HEK293T (cell line): ENCODE measurements around the gene KPNA3.
A peak's percentile ranks its signal among the peaks of the same experiment; 100 is the strongest.

Experiments
- CTCF ChIA-PET: fragments of 350-600 bp; formaldehyde crosslinking; extraction: SDS; loops from one replicate; lab custom pipeline; 2021; ENCODE audit warnings: antibody characterized with exemption, inconsistent platforms; lab: Yijun Ruan, JAX
- POLR2A ChIA-PET: fragments of 350-600 bp; formaldehyde crosslinking; extraction: SDS; loops from one replicate; lab custom pipeline; 2020; ENCODE audit warnings: antibody characterized with exemption, inconsistent platforms; lab: Yijun Ruan, JAX
- DNase-seq: peaks from one replicate; pipeline ENCODE4 v3.0.0; 2012; ENCODE audit warnings: mixed read lengths; ENCODE audit errors: extremely low spot score
- ARNT ChIP-seq: fragments of 450-650 bp; IDR thresholded peaks from 2 replicates; pipeline ENCODE4 v1.6.1; 2017; ENCODE audit warnings: mild to moderate bottlenecking
- BHLHE40 ChIP-seq: fragments of 450-650 bp; IDR thresholded peaks from 2 replicates; pipeline ENCODE4 v1.6.1; 2016; ENCODE audit warnings: mild to moderate bottlenecking, moderate library complexity, borderline replicate concordance
- CTBP1 ChIP-seq: fragments of 450-650 bp; IDR thresholded peaks from 2 replicates; pipeline ENCODE4 v1.6.1; 2016; ENCODE audit warnings: borderline replicate concordance
- ELF4 ChIP-seq: fragments of 450-650 bp; IDR thresholded peaks from 2 replicates; pipeline ENCODE4 v1.6.1; 2017; ENCODE audit warnings: antibody characterized with exemption
- FOXA1 ChIP-seq: fragments of 450-650 bp; IDR thresholded peaks from 2 replicates; pipeline ENCODE4 v1.6.1; 2016; ENCODE audit warnings: mild to moderate bottlenecking
- FOXK2 ChIP-seq: fragments of 450-650 bp; IDR thresholded peaks from 2 replicates; pipeline ENCODE4 v1.6.1; 2016; ENCODE audit warnings: mild to moderate bottlenecking
- FOXM1 ChIP-seq: fragments of 450-650 bp; IDR thresholded peaks from 2 replicates; pipeline ENCODE4 v1.6.1; 2017; ENCODE audit warnings: mild to moderate bottlenecking, borderline replicate concordance
- HDGF ChIP-seq: fragments of 450-650 bp; IDR thresholded peaks from 2 replicates; pipeline ENCODE4 v1.6.1; 2017; ENCODE audit warnings: antibody characterized with exemption, borderline replicate concordance
- L3MBTL2 ChIP-seq: fragments of 450-650 bp; conservative IDR thresholded peaks from 2 replicates; pipeline ENCODE4 v1.6.1; 2016; ENCODE audit warnings: mild to moderate bottlenecking
- LEF1 ChIP-seq: fragments of 450-650 bp; IDR thresholded peaks from 2 replicates; pipeline ENCODE4 v1.6.1; 2017; ENCODE audit warnings: mild to moderate bottlenecking, borderline replicate concordance
- NFRKB ChIP-seq: fragments of 450-650 bp; IDR thresholded peaks from 2 replicates; pipeline ENCODE4 v1.6.1; 2016; ENCODE audit warnings: mild to moderate bottlenecking, moderate library complexity
- SP1 ChIP-seq: fragments of 450-650 bp; IDR thresholded peaks from 2 replicates; pipeline ENCODE4 v1.6.1; 2017
- SUZ12 ChIP-seq: fragments of 450-650 bp; IDR thresholded peaks from 2 replicates; pipeline ENCODE4 v1.6.1; 2016; ENCODE audit warnings: mild to moderate bottlenecking
- TARDBP ChIP-seq: fragments of 450-650 bp; IDR thresholded peaks from 2 replicates; pipeline ENCODE4 v1.6.1; 2016
- ZNF384 ChIP-seq: fragments of 450-650 bp; IDR thresholded peaks from 2 replicates; pipeline ENCODE4 v1.6.1; 2016
- TF ChIP-seq, protein P1 (sequence below): fragments of 450-650 bp; IDR thresholded peaks from 2 replicates; pipeline ENCODE4 v1.6.1; 2016

The KPNA3 gene

DNA sequence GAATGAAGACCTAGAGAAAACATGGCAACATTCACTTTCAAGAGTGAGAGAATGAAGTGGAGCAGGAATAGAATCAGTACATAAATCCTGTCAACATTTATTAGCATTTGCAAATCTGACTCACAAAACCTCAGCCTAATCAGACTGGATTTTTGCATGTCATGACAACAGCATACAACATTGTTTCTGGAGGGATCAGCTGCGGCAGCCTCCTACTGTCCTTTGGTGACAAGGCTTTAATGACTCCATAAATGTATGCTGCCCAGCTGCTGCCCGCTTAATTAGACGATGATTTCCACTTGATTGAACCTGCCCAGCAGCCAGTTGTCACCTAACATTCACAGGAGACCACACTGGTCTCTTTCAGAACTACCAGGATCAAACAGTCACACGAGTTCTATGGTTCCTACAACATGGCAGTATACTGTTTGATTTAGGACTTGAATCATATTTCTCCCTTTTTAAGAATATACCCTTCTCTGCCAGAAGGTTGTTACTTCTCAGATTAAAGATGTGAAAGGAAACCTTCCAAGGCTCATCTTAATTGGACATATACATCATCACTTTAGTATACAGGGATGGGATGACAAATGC lies 110.5 kb downstream of the KPNA3 start:
- TF ChIP-seq SUZ12 (no peak), FOXK2 (no peak)
- ChIA-PET POLR2A (no interaction called here), CTCF (no interaction called here)
- no peak for DNase-seq

DNA sequence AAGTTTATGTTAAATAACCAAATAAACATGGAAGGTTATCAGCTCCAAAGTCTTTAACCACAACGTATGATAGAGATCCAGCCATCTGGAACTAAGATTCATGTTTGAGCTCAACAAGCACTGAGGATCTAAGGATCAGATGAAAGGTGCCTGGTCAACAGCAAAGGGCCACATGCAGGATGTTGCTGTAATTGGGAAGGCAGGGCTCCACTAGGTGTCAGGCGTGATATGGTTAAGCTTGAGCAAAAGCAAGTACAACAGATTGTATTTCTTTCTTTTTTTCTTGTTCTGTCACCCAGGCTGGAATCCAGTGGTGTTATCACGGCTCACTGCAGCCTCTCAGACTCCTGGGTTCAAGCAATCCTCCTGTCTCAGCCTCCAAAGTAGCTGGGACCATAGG lies 113.2 kb downstream of the KPNA3 start:
- POLR2A ChIA-PET, result no interaction called here
- CTCF ChIA-PET, result no interaction called here
- TF ChIP-seq LEF1 (no peak), ARNT (no peak), NFRKB (no peak), ELF4 (no peak), FOXK2 (no peak), HDGF (no peak), ZNF384 (no peak), FOXM1 (no peak), L3MBTL2 (no peak), SUZ12 (no peak), SP1 (no peak), BHLHE40 (no peak), TARDBP (no peak), FOXA1 (no peak), CTBP1 (no peak)
- TF ChIP-seq, protein P1, sequence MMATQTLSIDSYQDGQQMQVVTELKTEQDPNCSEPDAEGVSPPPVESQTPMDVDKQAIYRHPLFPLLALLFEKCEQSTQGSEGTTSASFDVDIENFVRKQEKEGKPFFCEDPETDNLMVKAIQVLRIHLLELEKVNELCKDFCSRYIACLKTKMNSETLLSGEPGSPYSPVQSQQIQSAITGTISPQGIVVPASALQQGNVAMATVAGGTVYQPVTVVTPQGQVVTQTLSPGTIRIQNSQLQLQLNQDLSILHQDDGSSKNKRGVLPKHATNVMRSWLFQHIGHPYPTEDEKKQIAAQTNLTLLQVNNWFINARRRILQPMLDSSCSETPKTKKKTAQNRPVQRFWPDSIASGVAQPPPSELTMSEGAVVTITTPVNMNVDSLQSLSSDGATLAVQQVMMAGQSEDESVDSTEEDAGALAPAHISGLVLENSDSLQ, result no peak
- no peak for DNase-seq

DNA sequence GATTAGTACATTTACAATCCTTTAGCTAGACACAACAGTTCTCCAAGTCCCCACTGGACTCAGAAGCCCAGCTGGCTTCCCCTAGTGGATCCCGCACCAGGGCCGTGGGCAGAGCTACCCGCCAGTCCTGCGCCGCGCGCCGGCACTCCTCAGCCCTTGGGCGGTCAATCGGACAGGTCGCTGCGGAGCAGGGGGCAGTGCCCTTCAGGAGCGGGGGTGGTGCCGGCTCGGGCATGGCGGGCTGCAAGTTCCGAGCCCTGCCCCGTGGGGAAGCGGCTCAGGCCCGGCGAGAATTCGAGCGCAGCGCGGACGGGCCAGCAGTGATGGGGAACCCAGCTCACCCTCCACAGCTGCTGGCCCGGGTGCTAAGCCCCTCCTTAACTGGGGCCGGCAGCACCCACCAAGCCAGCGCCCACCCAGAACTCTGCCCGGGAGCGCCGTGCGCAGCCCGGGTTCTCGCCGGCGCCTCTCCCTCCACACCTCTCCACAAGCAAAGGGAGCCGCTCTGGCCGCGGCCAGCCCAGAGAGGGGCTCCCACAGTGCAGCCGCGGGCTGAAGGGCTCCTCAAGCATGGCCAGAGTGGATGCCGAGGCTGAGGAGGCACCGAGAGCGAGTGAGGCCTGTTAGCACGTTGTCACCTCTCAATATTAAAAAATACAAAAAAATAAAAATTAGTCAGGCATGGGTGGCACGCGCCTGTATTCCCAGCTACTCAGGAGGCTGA lies 114.1 kb downstream of the KPNA3 start:
- ChIA-PET CTCF (no interaction called here), POLR2A (no interaction called here)
- no peak for DNase-seq
- TF ChIP-seq NFRKB (no peak), SUZ12 (no peak), FOXM1 (no peak), ARNT (no peak), SP1 (no peak), HDGF (no peak)

DNA sequence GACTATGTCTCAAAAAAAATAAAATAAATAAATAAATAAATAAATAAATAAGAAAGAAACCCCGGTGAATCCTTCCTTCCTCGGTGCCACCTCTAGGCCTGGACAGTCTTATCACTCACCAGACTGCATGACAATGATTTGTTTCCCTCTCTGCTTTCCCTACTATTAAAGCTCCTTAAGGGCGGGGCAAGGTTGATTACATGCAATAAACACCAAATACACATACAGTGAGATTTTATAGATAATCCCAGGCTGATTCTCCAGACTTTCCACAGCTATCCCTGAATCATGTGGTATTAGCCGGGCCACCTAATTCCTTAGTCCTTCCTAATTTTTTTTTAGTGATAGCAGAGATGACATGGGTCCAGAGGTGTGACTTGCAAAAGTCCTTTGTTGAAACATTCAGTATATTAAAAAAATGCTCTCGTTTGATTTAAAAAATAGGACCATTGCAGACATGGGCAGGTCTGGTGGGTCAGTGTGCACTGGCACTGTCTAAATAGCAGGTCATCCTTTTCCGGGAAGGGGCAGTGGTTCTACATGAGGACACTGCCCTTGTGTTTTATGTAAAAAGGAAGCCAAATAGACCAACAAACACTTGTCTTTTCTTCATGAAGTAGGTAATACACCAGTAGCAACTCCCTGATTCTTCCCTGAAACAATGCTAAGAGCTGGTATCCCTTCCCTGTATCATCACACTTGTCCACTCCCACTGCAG lies 115.7 kb downstream of the KPNA3 start:
- TF ChIP-seq ZNF384 (no peak), ELF4 (no peak), FOXM1 (no peak), HDGF (no peak), SP1 (no peak), TARDBP (no peak), FOXA1 (no peak), BHLHE40 (no peak), L3MBTL2 (no peak), NFRKB (no peak), ARNT (no peak), LEF1 (no peak), SUZ12 (no peak), FOXK2 (no peak), CTBP1 (no peak)
- TF ChIP-seq, protein P1, result no peak
- no peak for DNase-seq
- CTCF ChIA-PET, result no interaction called here
- POLR2A ChIA-PET, result interaction anchor here (1.0 kb wide), 1 partner anchor 12 kb away, joined by 3 read pairs; no protein-coding TSS in a partner anchor

DNA sequence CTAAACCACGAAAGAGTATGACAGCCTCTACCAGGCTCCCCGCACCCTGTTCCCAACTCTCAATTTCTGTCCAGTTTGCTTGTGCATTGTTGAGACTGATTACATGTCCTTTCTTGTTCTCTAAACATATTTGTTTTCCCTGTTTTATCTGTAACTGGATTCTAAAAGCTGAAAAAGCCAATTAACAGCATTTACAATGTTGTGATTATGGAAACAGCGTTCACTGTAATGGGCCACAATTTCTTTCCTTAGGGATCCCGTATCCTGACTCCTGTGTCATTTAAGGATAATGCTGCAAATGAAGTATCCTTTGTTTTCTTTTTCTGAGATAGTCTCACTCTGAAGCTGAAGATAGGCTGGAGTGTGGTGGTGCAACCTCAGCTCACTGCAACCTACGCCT lies 121.7 kb downstream of the KPNA3 start:
- POLR2A ChIA-PET, result interaction anchor here (1.8 kb wide), 1 partner anchor 122 kb away, joined by 8 read pairs; the partner anchor contains the start of gene KPNA3
- CTCF ChIA-PET, result no interaction called here
- no peak for DNase-seq
- no peak for TF ChIP-seq ELF4
- no peak for TF ChIP-seq SP1
- no peak for TF ChIP-seq FOXA1
- TF ChIP-seq NFRKB, result no peak
- no peak for TF ChIP-seq ZNF384
- TF ChIP-seq L3MBTL2, result no peak
- no peak for TF ChIP-seq SUZ12
- TF ChIP-seq LEF1, result no peak
- TF ChIP-seq BHLHE40, result no peak
- no peak for TF ChIP-seq FOXK2
- TF ChIP-seq CTBP1, result no peak
- TF ChIP-seq FOXM1, result no peak
- TF ChIP-seq ARNT, result no peak

DNA sequence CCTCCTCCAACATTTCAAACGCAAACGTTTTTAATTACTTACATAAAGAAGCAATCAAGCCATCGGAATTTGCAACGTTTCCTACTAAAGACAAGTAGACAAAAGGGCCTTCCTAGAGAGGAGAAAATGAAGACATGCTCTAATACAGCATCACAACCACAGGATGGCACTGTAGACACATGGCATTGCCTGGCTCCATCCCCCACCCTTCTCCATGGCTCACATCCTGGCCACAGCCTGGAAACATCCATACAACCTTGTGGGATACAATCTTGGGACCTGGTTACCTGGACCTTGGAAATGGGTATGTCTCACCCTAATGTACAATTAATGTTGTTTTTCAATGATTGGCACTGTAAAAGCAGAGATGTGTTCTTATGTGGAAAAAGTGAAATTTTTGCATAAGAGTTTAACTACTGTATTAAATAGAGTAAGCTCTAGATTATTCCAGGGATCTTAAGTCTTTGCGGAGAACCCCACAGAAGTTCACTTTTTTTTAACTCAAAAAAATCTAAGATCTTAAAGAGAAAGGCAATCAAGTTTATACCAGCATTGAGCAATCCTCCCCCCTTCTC lies 122.7 kb downstream of the KPNA3 start:
- ChIA-PET CTCF (no interaction called here), POLR2A (interaction anchor here (1.8 kb wide), 1 partner anchor 123 kb away, joined by 8 read pairs; the partner anchor contains the start of gene KPNA3)
- DNase-seq, result peak; percentile 75
- TF ChIP-seq ZNF384 (no peak), FOXM1 (no peak), SUZ12 (no peak), SP1 (no peak), L3MBTL2 (no peak), ELF4 (no peak), FOXK2 (no peak)
- TF ChIP-seq, protein P1, result no peak
